Testis (tissue), 5 donors: Measurements from ENCODE around the gene LSM3. TPM values are rescaled to one million over a fixed set of nuclear protein-coding genes. Genes with fewer than 3 reads are reported as not detected.

Source experiments
- DNase-seq: peaks from one replicate; pipeline ENCODE4 v3.0.0-alpha.2; 2019
- H3K27ac ChIP-seq, 2 donors: fragments of 200-600 bp; sonication (generic); one replicate each; pipeline ENCODE4 v1.5.1; 2019
- H3K27me3 ChIP-seq: fragments of 200-600 bp; sonication (generic); one replicate; pipeline ENCODE4 v1.5.1; 2019
- H3K36me3 ChIP-seq: fragments of 200-600 bp; sonication (generic); one replicate; pipeline ENCODE4 v1.5.1; 2017; ENCODE audit warnings: low read depth; ENCODE audit errors: missing control alignments
- H3K4me1 ChIP-seq: fragments of 200-600 bp; sonication (generic); one replicate; pipeline ENCODE4 v1.5.1; 2019
- H3K4me3 ChIP-seq, 2 donors: fragments of 200-600 bp; sonication (generic); one replicate each; pipeline ENCODE4 v1.5.1; 2017 to 2019
- H3K9me3 ChIP-seq: fragments of 200-600 bp; sonication (generic); one replicate; pipeline ENCODE4 v1.5.1; 2017
- CTCF ChIP-seq, 3 experiments: fragments of 450-650 bp in 2 of 3; fragments of 200-600 bp in 1 of 3; sonication (generic) in 1 of 3; IDR thresholded peaks; one replicate each; pipeline ENCODE4 v1.5.1; 2016 to 2019; ENCODE audit warnings: antibody characterized with exemption in 3 of 3, mild to moderate bottlenecking in 2 of 3, moderate library complexity in 1 of 3
- POLR2A ChIP-seq: fragments of 450-650 bp; IDR thresholded peaks from one replicate; pipeline ENCODE4 v1.6.1; 2017; ENCODE audit warnings: antibody characterized with exemption, mild to moderate bottlenecking, moderate library complexity
- WGBS, 2 donors: methylation state at CpG; one replicate each; pipeline ENCODE4 v1.1.5; 2018; 5-methylcytosine and 5-hydroxymethylcytosine counted together
- intact Hi-C: fragments of 100-400 bp; cut with DNase I; formaldehyde crosslinking; loops from one replicate; pipeline ENCODE4 v1.15.1; 2023; ENCODE audit warnings: low total_unique reads
- long read RNA-seq, 2 donors: transcript quantifications; one replicate each; lab custom pipeline, GENCODE V29; 2026
- polyA plus RNA-seq: library from polyadenylated mRNA; stranded (reverse); fragments of 350-450 nt; fragmentation: Illumina TruSeq; extraction: RNeasy Lipid Tissue Mini Kit (QIAGEN cat#74804); gene quantifications from one replicate; pipeline ENCODE4 v1.2.3, GENCODE V29; 2014; ENCODE audit warnings: low read depth, low replicate concordance; ENCODE audit not compliant: insufficient read depth
- total RNA-seq, 2 donors: library from RNA; depleted of rRNA; stranded (reverse); fragments of >200 nt; gene quantifications; one replicate each; pipeline ENCODE4 v1.2.3, GENCODE V29; 2016

The LSM3 gene
- 10 to 100 TPM; 13.6 to 14.9 TPM for total RNA-seq
- 21.2 TPM for polyA plus RNA-seq
- long read RNA-seq, donor 1, transcript LSM3-201 (4 exons, 3,815 nt): major isoform, 90 of 107 reads
- long read RNA-seq, donor 1, partial matches to known transcripts: 17 of 107 reads
- long read RNA-seq, donor 1, other reads (novel, unspliced or antisense): 0 of 107 reads
- long read RNA-seq, donor 2, transcript LSM3-201 (4 exons, 3,815 nt): major isoform, 43 of 52 reads
- long read RNA-seq, donor 2, partial matches to known transcripts: 9 of 52 reads
- long read RNA-seq, donor 2, other reads (novel, unspliced or antisense): 0 of 52 reads

GRCh38 chr3:14178247-14179113 is at the start of gene LSM3, which contains the start of gene XPC:
LSM3 (plus strand) TSS chr3:14178817; CDS start chr3:14178861, 44 bp downstream.
XPC (minus strand) TSS chr3:14178601; CDS start chr3:14178568, 33 bp downstream.
- intact Hi-C loops: no loop called here
- Histone ChIP-seq H3K27me3 (no peaks in the 10 kb centered on the region), H3K4me3 (peak within 1 kb of the TSS; percentile 77 to 90), H3K4me1 (peaks cover 14% of the 10 kb centered on the region), H3K9me3 (no peaks in the 10 kb centered on the region), H3K36me3 (no peaks in the 10 kb centered on the region), H3K27ac (peak within 1 kb of the TSS; percentile 89 to 96)
- WGBS, 2 donors: 0 to 1% methylated on average over 48 to 78 of the region's 78 CpGs
- no peak for TF ChIP-seq CTCF (IDR thresholded peaks at IDR 0.05)
- TF ChIP-seq POLR2A: peak; percentile 88
- DNase-seq: peak; percentile 98

- Histone ChIP-seq H3K9me3 (no peaks in the 10 kb centered on the region), H3K27ac (no peak overlapping the region), H3K27me3 (no peaks in the 10 kb centered on the region), H3K36me3 (peaks cover 6% of the 10 kb centered on the region), H3K4me1 (peaks cover 14% of the 10 kb centered on the region), H3K4me3 (no peak overlapping the region)
- 95 to 97% methylated on average over 6 of the region's 6 CpGs for WGBS, 2 donors
- TF ChIP-seq POLR2A: no peak
- TF ChIP-seq CTCF (IDR thresholded peaks at IDR 0.05): no peak
- no peak for DNase-seq
- intact Hi-C loops: loop anchor here (5.0 kb wide), 1 partner anchor 53 kb away; no protein-coding TSS in a partner anchor
These were observed 49.3 kb upstream of the LSM3 start for GRCh38 chr3:14129296-14129695.

GRCh38 chr3:14130230-14130629 is 48.4 kb upstream of the LSM3 start:
- Histone ChIP-seq H3K4me1 (peaks cover 14% of the 10 kb centered on the region), H3K4me3 (no peak overlapping the region), H3K36me3 (peaks cover 6% of the 10 kb centered on the region), H3K9me3 (no peaks in the 10 kb centered on the region), H3K27me3 (no peaks in the 10 kb centered on the region), H3K27ac (no peak overlapping the region)
- WGBS, 2 donors: 96 to 100% methylated on average over 4 of the region's 4 CpGs
- no peak for TF ChIP-seq CTCF (IDR thresholded peaks at IDR 0.05)
- no peak for TF ChIP-seq POLR2A
- DNase-seq: no peak
- intact Hi-C loops: no loop called here

- no peak for TF ChIP-seq POLR2A
- no peak for TF ChIP-seq CTCF (IDR thresholded peaks at IDR 0.05)
- intact Hi-C loops: no loop called here
- DNase-seq: no peak
- H3K27me3 ChIP-seq: no peaks in the 10 kb centered on the region
- peaks cover 14% of the 10 kb centered on the region for H3K4me1 ChIP-seq
- peaks cover 6% of the 10 kb centered on the region for H3K36me3 ChIP-seq
- no peak overlapping the region for H3K4me3 ChIP-seq
- no peaks in the 10 kb centered on the region for H3K9me3 ChIP-seq
- no peak overlapping the region for H3K27ac ChIP-seq
- WGBS, 2 donors: 89 to 92% methylated on average over 3 to 12 of the region's 12 CpGs
These were observed 47.9 kb upstream of the LSM3 start for GRCh38 chr3:14130707-14131106.
